ENCODE measurements around the gene NAA15.
"Not testable (repeated sequence)": the region's sequence is repeated elsewhere in the genome, so short reads cannot be mapped to it uniquely, and the experiment has no call there.

The NAA15 gene

GRCh38 chr4:139301113-139301820 lies at the start of gene NAA15:
NAA15 (plus strand) TSS chr4:139301505; CDS start chr4:139301778, 273 bp downstream.
- DNase-seq (ENCODE audit: low spot score): peak; percentile 95
- TF ChIP-seq CTCF (IDR thresholded peaks at IDR 0.05; ENCODE audit: borderline replicate concordance, control extremely low read depth, extremely low read depth, insufficient read depth, missing control alignments): no peak
- in situ Hi-C loops (cut with MboI; ENCODE audit: low sequenced_read_pairs, unreplicated experiment): no loop called here

GRCh38 chr4:139253046-139253445 lies 48.3 kb upstream of the NAA15 start:
- in situ Hi-C loops (cut with MboI; ENCODE audit: low sequenced_read_pairs, unreplicated experiment): no loop called here
- no peak for TF ChIP-seq CTCF (IDR thresholded peaks at IDR 0.05; ENCODE audit: borderline replicate concordance, control extremely low read depth, extremely low read depth, insufficient read depth, missing control alignments)
- DNase-seq (ENCODE audit: low spot score): no peak

- DNase-seq (ENCODE audit: low spot score): no peak
- in situ Hi-C loops (cut with MboI; ENCODE audit: low sequenced_read_pairs, unreplicated experiment): no loop called here
- TF ChIP-seq CTCF (IDR thresholded peaks at IDR 0.05; ENCODE audit: borderline replicate concordance, control extremely low read depth, extremely low read depth, insufficient read depth, missing control alignments): no peak
These were observed 47.6 kb upstream of the NAA15 start for GRCh38 chr4:139253713-139254112.

- DNase-seq (ENCODE audit: low spot score); in situ Hi-C loops (cut with MboI; ENCODE audit: low sequenced_read_pairs, unreplicated experiment): not testable (repeated sequence)
These were observed 45.7 kb upstream of the NAA15 start for GRCh38 chr4:139255581-139255980.

GRCh38 chr4:139256349-139256748 lies 45.0 kb upstream of the NAA15 start:
- DNase-seq (ENCODE audit: low spot score): no peak
- in situ Hi-C loops (cut with MboI; ENCODE audit: low sequenced_read_pairs, unreplicated experiment): no loop called here
- no peak for TF ChIP-seq CTCF (IDR thresholded peaks at IDR 0.05; ENCODE audit: borderline replicate concordance, control extremely low read depth, extremely low read depth, insufficient read depth, missing control alignments)

GRCh38 chr4:139265654-139266053 lies 35.7 kb upstream of the NAA15 start:
- no peak for DNase-seq (ENCODE audit: low spot score)
- in situ Hi-C loops (cut with MboI; ENCODE audit: low sequenced_read_pairs, unreplicated experiment): no loop called here
- no peak for TF ChIP-seq CTCF (IDR thresholded peaks at IDR 0.05; ENCODE audit: borderline replicate concordance, control extremely low read depth, extremely low read depth, insufficient read depth, missing control alignments)

- DNase-seq (ENCODE audit: low spot score): no peak
- in situ Hi-C loops (cut with MboI; ENCODE audit: low sequenced_read_pairs, unreplicated experiment): no loop called here
- no peak for TF ChIP-seq CTCF (IDR thresholded peaks at IDR 0.05; ENCODE audit: borderline replicate concordance, control extremely low read depth, extremely low read depth, insufficient read depth, missing control alignments)
These were observed 35.1 kb upstream of the NAA15 start for GRCh38 chr4:139266208-139266582.
